Liver (tissue), 3 donors: ENCODE results near the gene UCP2.
A peak's percentile ranks its signal among the peaks of the same experiment; 100 is the strongest.

Source experiments
- CTCF ChIP-seq: fragments of 150-350 bp; IDR thresholded peaks from 2 replicates; pipeline ENCODE4 v1.5.1; 2017; ENCODE audit warnings: improper control_type of control experiment, low read depth, low read length; ENCODE audit not compliant: missing input control
- EGR1 ChIP-seq, 2 donors: IDR thresholded peaks; 2 replicates each; pipeline ENCODE4 v1.6.1; 2016 to 2018; ENCODE audit warnings: antibody characterized with exemption in 2 of 2, low read depth in 2 of 2
- FOXA1 ChIP-seq: IDR thresholded peaks from 2 replicates; pipeline ENCODE4 v1.6.1; 2016; ENCODE audit warnings: antibody characterized with exemption
- HNF4A ChIP-seq, 2 donors: conservative IDR thresholded peaks; 2 replicates each; pipeline ENCODE4 v1.6.1; 2016; ENCODE audit warnings: antibody characterized with exemption in 2 of 2, mild to moderate bottlenecking in 2 of 2
- SP1 ChIP-seq: IDR thresholded peaks from 2 replicates; pipeline ENCODE4 v1.6.1; 2018; ENCODE audit warnings: antibody characterized with exemption, mild to moderate bottlenecking
- TAF1 ChIP-seq: conservative IDR thresholded peaks from 2 replicates; pipeline ENCODE4 v1.6.1; 2016; ENCODE audit warnings: antibody characterized with exemption, mild to moderate bottlenecking
- TF ChIP-seq, protein P1 (sequence below): IDR thresholded peaks from 2 replicates; pipeline ENCODE4 v1.6.1; 2016; ENCODE audit warnings: antibody characterized with exemption
- donor health status: healthy.
- donor health status: healthy.

- TF ChIP-seq CTCF (no peak), EGR1 (IDR thresholded peaks at IDR 0.05; ENCODE audit: low read depth in 2 of 2) (no peak), HNF4A (conservative IDR thresholded peaks at IDR 0.05) (peak in 1 of 2 donors; percentile 16), SP1 (no peak), FOXA1 (no peak), TAF1 (no peak)
- TF ChIP-seq, protein P1, sequence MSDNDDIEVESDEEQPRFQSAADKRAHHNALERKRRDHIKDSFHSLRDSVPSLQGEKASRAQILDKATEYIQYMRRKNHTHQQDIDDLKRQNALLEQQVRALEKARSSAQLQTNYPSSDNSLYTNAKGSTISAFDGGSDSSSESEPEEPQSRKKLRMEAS: no peak
These were observed 26.5 kb upstream of the UCP2 start for GRCh38 chr11:74009230-74009547.
